IMR-90 (cell line): ENCODE measurements around the gene TCOF1. TPM values are rescaled to one million over a fixed set of nuclear protein-coding genes. Genes with fewer than 3 reads are reported as not detected.

Experiments
- ATAC-seq: fragments of 200-7000 bp; cut with Tn5 transposase; 2 replicates; pipeline ENCODE4 v1.9.1; 2020; ENCODE audit warnings: low read depth, mild to moderate bottlenecking, moderate library complexity
- BruUV-seq: library from RNA; stranded (reverse); fragments of 400-500 nt; replicated peaks from 2 replicates; lab custom pipeline; 2021; lab: Mats Ljungman, UMichigan
- CTCF ChIA-PET: fragments of 300-600 bp; formaldehyde crosslinking; extraction: SDS; loops from one replicate; lab custom pipeline; 2021; ENCODE audit warnings: antibody characterized with exemption; lab: Yijun Ruan, JAX
- POLR2A ChIA-PET: fragments of 300-600 bp; sonication (Branson Sonifier 250); formaldehyde crosslinking; loops from one replicate; lab custom pipeline; 2022; ENCODE audit warnings: antibody characterized with exemption; ENCODE audit not compliant: unreplicated experiment; lab: Charles Lee
- DNase-seq: peaks from one replicate; pipeline ENCODE4 v3.0.0; 2013
- H2AFZ ChIP-seq: replicated peaks from 2 replicates; pipeline ENCODE3; 2013; ENCODE audit warnings: low read length, mild to moderate bottlenecking; ENCODE audit not compliant: poor library complexity
- H2AK5ac ChIP-seq: 2 replicates; pipeline ENCODE4 v1.6.1; 2013; ENCODE audit warnings: low read depth, low read length, inconsistent platforms
- H2AK9ac ChIP-seq: replicated peaks from 2 replicates; pipeline ENCODE3; 2013; ENCODE audit warnings: mild to moderate bottlenecking, low read depth, low read length, moderate library complexity; ENCODE audit not compliant: poor library complexity
- H2BK120ac ChIP-seq: 2 replicates; pipeline ENCODE4 v1.6.1; 2013; ENCODE audit warnings: low read depth, low read length, inconsistent platforms
- H2BK15ac ChIP-seq: 3 replicates; pipeline ENCODE4 v1.6.1; 2013; ENCODE audit warnings: low read depth, low read length, inconsistent platforms
- H2BK20ac ChIP-seq: 2 replicates; pipeline ENCODE4 v1.6.1; 2013; ENCODE audit warnings: low read depth, mild to moderate bottlenecking, inconsistent platforms, low read length, moderate library complexity
- H2BK5ac ChIP-seq: 2 replicates; pipeline ENCODE4 v1.6.1; 2013; ENCODE audit warnings: mild to moderate bottlenecking, low read depth, low read length, inconsistent platforms; ENCODE audit not compliant: poor library complexity, severe bottlenecking
- H3K14ac ChIP-seq: replicated peaks from 2 replicates; pipeline ENCODE4 v1.6.1; 2013; ENCODE audit warnings: low read depth, low read length, inconsistent platforms
- H3K18ac ChIP-seq: 2 replicates; pipeline ENCODE4 v1.6.1; 2013; ENCODE audit warnings: low read depth, low read length, control low read depth
- H3K23ac ChIP-seq: 2 replicates; pipeline ENCODE4 v1.6.1; 2013; ENCODE audit warnings: low read depth, low read length, inconsistent platforms
- H3K27ac ChIP-seq: 2 replicates; pipeline ENCODE4 v1.5.1; 2013; ENCODE audit warnings: mild to moderate bottlenecking, control low read depth, low read length; ENCODE audit not compliant: insufficient read depth
- H3K27me3 ChIP-seq: 2 replicates; pipeline ENCODE4 v1.6.1; 2013; ENCODE audit warnings: low read length; ENCODE audit not compliant: control insufficient read depth, insufficient read depth
- H3K36me3 ChIP-seq: 2 replicates; pipeline ENCODE4 v1.6.1; 2013; ENCODE audit warnings: low read length, mixed read lengths; ENCODE audit not compliant: control insufficient read depth, insufficient read depth
- H3K4ac ChIP-seq: 2 replicates; pipeline ENCODE4 v1.6.1; 2013; ENCODE audit warnings: low read depth, low read length, inconsistent platforms
- H3K4me1 ChIP-seq: 2 replicates; pipeline ENCODE4 v1.6.1; 2013; ENCODE audit warnings: low read length, mixed read lengths; ENCODE audit not compliant: control insufficient read depth, insufficient read depth
- H3K4me2 ChIP-seq: 2 replicates; pipeline ENCODE4 v1.6.1; 2013; ENCODE audit warnings: low read depth, mild to moderate bottlenecking, control low read depth, low read length, moderate library complexity
- H3K4me3 ChIP-seq: 2 replicates; pipeline ENCODE4 v1.5.1; 2013; ENCODE audit warnings: low read depth, mild to moderate bottlenecking, control low read depth, low read length, moderate library complexity; ENCODE audit not compliant: insufficient read depth
- H3K56ac ChIP-seq: 2 replicates; pipeline ENCODE4 v1.6.1; 2013; ENCODE audit warnings: low read length, inconsistent platforms; ENCODE audit not compliant: insufficient read depth; ENCODE audit errors: extremely low read depth
- H3K79me1 ChIP-seq, 2 experiments: 2 replicates each; pipeline ENCODE4 v1.6.1; 2013; ENCODE audit warnings: low read length in 2 of 2, inconsistent platforms in 1 of 2, low read depth in 1 of 2
- H3K9ac ChIP-seq: 2 replicates; pipeline ENCODE4 v1.6.1; 2013; ENCODE audit warnings: low read depth, low read length, control low read depth
- H3K9me1 ChIP-seq: 2 replicates; pipeline ENCODE4 v1.6.1; 2013; ENCODE audit warnings: low read length, inconsistent platforms; ENCODE audit not compliant: insufficient read depth
- H3K9me3 ChIP-seq: 2 replicates; pipeline ENCODE4 v1.6.1; 2013; ENCODE audit warnings: low read length; ENCODE audit not compliant: control insufficient read depth, insufficient read depth
- H4K20me1 ChIP-seq: 2 replicates; pipeline ENCODE4 v1.6.1; 2013; ENCODE audit warnings: low read length, inconsistent platforms; ENCODE audit not compliant: insufficient read depth
- H4K5ac ChIP-seq: 2 replicates; pipeline ENCODE4 v1.6.1; 2013; ENCODE audit warnings: mild to moderate bottlenecking, low read depth, low read length, control low read depth
- H4K8ac ChIP-seq, 2 experiments: 2 replicates each; pipeline ENCODE4 v1.6.1; 2013; ENCODE audit warnings: low read depth in 2 of 2, low read length in 2 of 2, control low read depth in 1 of 2, inconsistent platforms in 1 of 2
- H4K91ac ChIP-seq: 2 replicates; pipeline ENCODE4 v1.6.1; 2013; ENCODE audit warnings: low read depth, low read length, inconsistent platforms; ENCODE audit not compliant: insufficient read depth
- BHLHE40 ChIP-seq: fragments of 150-350 bp; IDR thresholded peaks from 2 replicates; pipeline ENCODE4 v1.6.1; 2016; ENCODE audit warnings: mild to moderate bottlenecking, low read depth, low read length
- CEBPB ChIP-seq: IDR thresholded peaks from 2 replicates; pipeline ENCODE4 v1.6.1; 2012; ENCODE audit warnings: low read depth, low read length, improper control_type of control experiment
- CHD1 ChIP-seq: IDR thresholded peaks from 2 replicates; pipeline ENCODE4 v1.6.1; 2012; ENCODE audit warnings: low read depth, low read length, improper control_type of control experiment
- FOS ChIP-seq: fragments of 150-350 bp; IDR thresholded peaks from 2 replicates; pipeline ENCODE4 v1.6.1; 2016; ENCODE audit warnings: low read depth, low read length
- MAFK ChIP-seq: IDR thresholded peaks from 2 replicates; pipeline ENCODE4 v1.6.1; 2012; ENCODE audit warnings: low read depth, low read length, improper control_type of control experiment
- MAZ ChIP-seq: IDR thresholded peaks from 2 replicates; pipeline ENCODE4 v1.6.1; 2012; ENCODE audit warnings: low read depth, mild to moderate bottlenecking, low read length, improper control_type of control experiment, moderate library complexity, borderline replicate concordance
- MXI1 ChIP-seq: IDR thresholded peaks from 2 replicates; pipeline ENCODE4 v1.6.1; 2012; ENCODE audit warnings: low read depth, mild to moderate bottlenecking, low read length, moderate library complexity, borderline replicate concordance
- NFE2L2 ChIP-seq: fragments of 150-350 bp; IDR thresholded peaks from 2 replicates; pipeline ENCODE4 v1.6.1; 2016; ENCODE audit warnings: low read depth, mild to moderate bottlenecking, low read length
- POLR2A ChIP-seq: IDR thresholded peaks from 2 replicates; pipeline ENCODE4 v1.6.1; 2012; ENCODE audit warnings: mild to moderate bottlenecking, low read depth, low read length
- RAD21 ChIP-seq: IDR thresholded peaks from 2 replicates; pipeline ENCODE4 v1.6.1; 2012; ENCODE audit warnings: low read length, improper control_type of control experiment
- RCOR1 ChIP-seq: IDR thresholded peaks from 2 replicates; pipeline ENCODE4 v1.6.1; 2012; ENCODE audit warnings: mild to moderate bottlenecking, low read length, improper control_type of control experiment; ENCODE audit not compliant: insufficient replicate concordance
- RFX5 ChIP-seq: IDR thresholded peaks from 2 replicates; pipeline ENCODE4 v1.8.0; 2012; ENCODE audit warnings: low read depth, mild to moderate bottlenecking, low read length, moderate library complexity
- SMC3 ChIP-seq: fragments of 150-350 bp; IDR thresholded peaks from 2 replicates; pipeline ENCODE4 v1.6.1; 2016; ENCODE audit warnings: low read depth, mild to moderate bottlenecking, antibody characterized with exemption, low read length, moderate library complexity
- WGBS, 2 experiments: methylation state at CpG; one replicate each; pipeline versions ENCODE4 v1.1.5 to v1.1.7; 2013; ENCODE audit warnings: missing lambda C conversion rate in 2 of 2; ENCODE audit not compliant: insufficient read length in 1 of 2; ENCODE audit errors: extremely low coverage in 2 of 2; 5-methylcytosine and 5-hydroxymethylcytosine counted together
- dilution Hi-C: fragments of 300-500 bp; cut with HindIII; formaldehyde crosslinking; loops from one replicate; pipeline ENCODE4 v1.14.3; 2018; ENCODE audit warnings: low sequenced_read_pairs; ENCODE audit not compliant: unreplicated experiment
- in situ Hi-C: fragments of 300-500 bp; cut with MboI; formaldehyde crosslinking; loops from 3 replicates; pipeline ENCODE4 v1.14.3; 2019; ENCODE audit warnings: low sequenced_read_pairs, inconsistent platforms, mixed read lengths
- intact Hi-C: fragments of 100-400 bp; cut with micrococcal nuclease; formaldehyde crosslinking; loops from 2 replicates; pipeline ENCODE4 v1.10.0; 2022
- polyA plus RNA-seq, 3 experiments: library from polyadenylated mRNA; depleted of rRNA; stranded (reverse); fragments of >200 nt; gene quantifications; 2 replicates each; pipeline ENCODE4 v1.2.3, GENCODE V29; 2012; ENCODE audit warnings: low replicate concordance in 1 of 3
- total RNA-seq: library from RNA; depleted of rRNA; stranded (reverse); fragments of >200 nt; gene quantifications from 2 replicates; pipeline ENCODE4 v1.2.3, GENCODE V29; 2012
- TF ChIP-seq, protein P1 (sequence below): fragments of 150-350 bp; IDR thresholded peaks from 2 replicates; pipeline ENCODE4 v1.6.1; 2017; ENCODE audit warnings: mild to moderate bottlenecking, antibody characterized with exemption, low read length, low read depth
- TF ChIP-seq, protein P2 (sequence below): fragments of 150-350 bp; IDR thresholded peaks from 2 replicates; pipeline ENCODE4 v1.6.1; 2016; ENCODE audit warnings: low read depth, mild to moderate bottlenecking, low read length, moderate library complexity, borderline replicate concordance
- TF ChIP-seq, protein P3 (sequence below): conservative IDR thresholded peaks from 2 replicates; pipeline ENCODE4 v1.5.1; 2012; ENCODE audit warnings: mild to moderate bottlenecking, low read depth, low read length, improper control_type of control experiment

The TCOF1 gene
- total and polyA plus RNA-seq, 2 of the 4 experiments (the other 2 are of a cell fraction), result 18.2 to 19.7 TPM

DNA sequence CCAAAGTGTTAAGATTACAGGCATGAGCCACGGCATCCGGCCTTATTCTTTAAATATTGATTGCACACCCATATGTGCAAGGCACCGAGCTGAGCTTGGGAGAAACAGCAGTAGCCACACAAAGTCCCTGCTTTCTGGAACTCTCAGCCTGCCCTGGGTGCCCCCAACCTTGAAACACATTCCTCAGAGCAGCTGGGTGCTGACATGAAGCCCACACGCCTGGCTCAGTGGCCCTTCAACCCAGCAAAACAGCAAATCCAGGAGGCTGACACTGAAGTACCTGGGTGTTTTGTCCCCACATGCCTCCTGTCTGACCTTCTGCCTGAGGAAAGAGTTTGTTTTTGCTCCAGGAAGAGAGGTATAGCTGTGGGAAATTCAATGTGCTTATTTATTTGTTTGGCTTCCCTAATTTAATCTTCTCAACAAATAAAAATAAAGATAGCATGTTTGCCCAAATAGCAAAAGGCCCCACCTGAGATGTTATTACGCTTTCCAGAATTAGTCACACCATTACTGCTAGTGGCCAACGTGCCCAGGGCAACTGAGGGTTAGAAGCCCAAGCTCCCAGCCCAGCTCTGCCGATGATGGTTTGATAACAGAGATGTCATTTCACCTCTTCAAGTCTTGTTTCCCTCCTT is 13.4 kb upstream of the TCOF1 start:
- H3K4me3 ChIP-seq, result no peak overlapping the region
- no peak overlapping the region for H3K27ac ChIP-seq
- H3K36me3 ChIP-seq, result no peaks in the 10 kb centered on the region
- no peaks in the 10 kb centered on the region for H3K9me3 ChIP-seq
- no peak overlapping the region for H2AFZ ChIP-seq
- 87% methylated on average over 3 of the region's 7 CpGs; no CpG with 5 or more reads in 1 of the 2 experiments for WGBS, 2 experiments
- H4K20me1 ChIP-seq, result no peaks in the 10 kb centered on the region
- no peaks in the 10 kb centered on the region for H3K9me1 ChIP-seq
- H3K56ac ChIP-seq, result no peak overlapping the region
- CTCF ChIA-PET, result no interaction called here
- ATAC-seq, result no peak
- no peak overlapping the region for H4K5ac ChIP-seq
- no peak overlapping the region; the same call in 1 of the 2 replicates for H3K18ac ChIP-seq
- no peak for TF ChIP-seq POLR2A
- no peak for TF ChIP-seq SMC3
- TF ChIP-seq, protein P1, sequence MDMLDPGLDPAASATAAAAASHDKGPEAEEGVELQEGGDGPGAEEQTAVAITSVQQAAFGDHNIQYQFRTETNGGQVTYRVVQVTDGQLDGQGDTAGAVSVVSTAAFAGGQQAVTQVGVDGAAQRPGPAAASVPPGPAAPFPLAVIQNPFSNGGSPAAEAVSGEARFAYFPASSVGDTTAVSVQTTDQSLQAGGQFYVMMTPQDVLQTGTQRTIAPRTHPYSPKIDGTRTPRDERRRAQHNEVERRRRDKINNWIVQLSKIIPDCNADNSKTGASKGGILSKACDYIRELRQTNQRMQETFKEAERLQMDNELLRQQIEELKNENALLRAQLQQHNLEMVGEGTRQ, result no peak
- TF ChIP-seq, protein P2, sequence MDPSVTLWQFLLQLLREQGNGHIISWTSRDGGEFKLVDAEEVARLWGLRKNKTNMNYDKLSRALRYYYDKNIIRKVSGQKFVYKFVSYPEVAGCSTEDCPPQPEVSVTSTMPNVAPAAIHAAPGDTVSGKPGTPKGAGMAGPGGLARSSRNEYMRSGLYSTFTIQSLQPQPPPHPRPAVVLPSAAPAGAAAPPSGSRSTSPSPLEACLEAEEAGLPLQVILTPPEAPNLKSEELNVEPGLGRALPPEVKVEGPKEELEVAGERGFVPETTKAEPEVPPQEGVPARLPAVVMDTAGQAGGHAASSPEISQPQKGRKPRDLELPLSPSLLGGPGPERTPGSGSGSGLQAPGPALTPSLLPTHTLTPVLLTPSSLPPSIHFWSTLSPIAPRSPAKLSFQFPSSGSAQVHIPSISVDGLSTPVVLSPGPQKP, result no peak
- TF ChIP-seq MXI1, result no peak
- TF ChIP-seq CEBPB, result no peak
- no peak for TF ChIP-seq RCOR1
- no peak for TF ChIP-seq RFX5
- no peak for TF ChIP-seq NFE2L2
- no peak for TF ChIP-seq MAFK
- TF ChIP-seq, protein P3, sequence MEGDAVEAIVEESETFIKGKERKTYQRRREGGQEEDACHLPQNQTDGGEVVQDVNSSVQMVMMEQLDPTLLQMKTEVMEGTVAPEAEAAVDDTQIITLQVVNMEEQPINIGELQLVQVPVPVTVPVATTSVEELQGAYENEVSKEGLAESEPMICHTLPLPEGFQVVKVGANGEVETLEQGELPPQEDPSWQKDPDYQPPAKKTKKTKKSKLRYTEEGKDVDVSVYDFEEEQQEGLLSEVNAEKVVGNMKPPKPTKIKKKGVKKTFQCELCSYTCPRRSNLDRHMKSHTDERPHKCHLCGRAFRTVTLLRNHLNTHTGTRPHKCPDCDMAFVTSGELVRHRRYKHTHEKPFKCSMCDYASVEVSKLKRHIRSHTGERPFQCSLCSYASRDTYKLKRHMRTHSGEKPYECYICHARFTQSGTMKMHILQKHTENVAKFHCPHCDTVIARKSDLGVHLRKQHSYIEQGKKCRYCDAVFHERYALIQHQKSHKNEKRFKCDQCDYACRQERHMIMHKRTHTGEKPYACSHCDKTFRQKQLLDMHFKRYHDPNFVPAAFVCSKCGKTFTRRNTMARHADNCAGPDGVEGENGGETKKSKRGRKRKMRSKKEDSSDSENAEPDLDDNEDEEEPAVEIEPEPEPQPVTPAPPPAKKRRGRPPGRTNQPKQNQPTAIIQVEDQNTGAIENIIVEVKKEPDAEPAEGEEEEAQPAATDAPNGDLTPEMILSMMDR, result no peak
- TF ChIP-seq CHD1, result no peak
- no peak for TF ChIP-seq RAD21
- TF ChIP-seq FOS, result no peak
- TF ChIP-seq BHLHE40, result no peak
- no peak for TF ChIP-seq MAZ
- H3K4ac ChIP-seq, result no peak overlapping the region
- no peak overlapping the region for H2BK15ac ChIP-seq
- BruUV-seq, result no TSS peak
- H3K4me2 ChIP-seq, result no peak overlapping the region
- no peak overlapping the region for H2BK120ac ChIP-seq
- no peak overlapping the region for H2AK5ac ChIP-seq
- dilution Hi-C loops (no loop called here), intact Hi-C loops (no loop called here), in situ Hi-C loops (no loop called here)
- no peak overlapping the region for H3K9ac ChIP-seq
- DNase-seq, result no peak
- H3K23ac ChIP-seq, result no peak overlapping the region
- H2BK5ac ChIP-seq, result no peak overlapping the region
- no peak overlapping the region for H3K14ac ChIP-seq
- H3K79me1 ChIP-seq, result no peaks in the 10 kb centered on the region
- no peak overlapping the region for H4K91ac ChIP-seq
- POLR2A ChIA-PET, result interaction anchor here (0.9 kb wide), 1 partner anchor 8 kb away, joined by 4 read pairs; no protein-coding TSS in a partner anchor
- no peaks in the 10 kb centered on the region; the same call in 1 of the 2 replicates for H3K27me3 ChIP-seq
- no peak overlapping the region for H4K8ac ChIP-seq
- no peaks in the 10 kb centered on the region for H3K4me1 ChIP-seq
- H2AK9ac ChIP-seq, result no peak overlapping the region
- no peak overlapping the region for H2BK20ac ChIP-seq
